Mucosa of descending colon (tissue), 3 donors: ENCODE measurements around the gene PLS1. TPM values are rescaled to one million over a fixed set of nuclear protein-coding genes. Genes with fewer than 3 reads are reported as not detected.

ENCODE experiments used
- ATAC-seq: fragments of 200-7000 bp; cut with Tn5 transposase; one replicate; pipeline ENCODE4 v1.9.1; 2020; ENCODE audit warnings: mild to moderate bottlenecking, moderate library complexity
- DNase-seq, 3 donors: peaks; one replicate each; pipeline ENCODE4 v3.0.0-alpha.2; 2020
- H3K36me3 ChIP-seq: fragments of 200-600 bp; one replicate; pipeline ENCODE4 v1.8.0; 2021; ENCODE audit warnings: low read depth, mild to moderate bottlenecking
- H3K4me1 ChIP-seq: fragments of 200-600 bp; one replicate; pipeline ENCODE4 v1.8.0; 2021; ENCODE audit warnings: low read depth, mild to moderate bottlenecking
- H3K4me3 ChIP-seq: fragments of 200-600 bp; one replicate; pipeline ENCODE4 v1.8.0; 2021; ENCODE audit warnings: mild to moderate bottlenecking
- H3K9me3 ChIP-seq: fragments of 200-600 bp; one replicate; pipeline ENCODE4 v1.8.0; 2021; ENCODE audit warnings: mild to moderate bottlenecking
- CTCF ChIP-seq: fragments of 200-600 bp; IDR thresholded peaks from one replicate; pipeline ENCODE4 v1.8.0; 2022; ENCODE audit warnings: antibody characterized with exemption, mild to moderate bottlenecking
- intact Hi-C, 2 donors: fragments of 100-400 bp; cut with DNase I in 1 of 2; cut with micrococcal nuclease in 1 of 2; formaldehyde crosslinking; loops; one replicate each; pipeline versions ENCODE4 v1.11.0 to v1.11.1; 2022; cut with DNase I, micrococcal nuclease
- total RNA-seq, 3 donors: library from RNA; stranded (reverse); fragmentation: NEBNext Ultra II Directional in 2 of 3; extraction: Animal tissue kit (Norgen Biotek cat#: 25700) in 2 of 3; gene quantifications; one replicate each; pipeline versions ENCODE4 v1.2.1 to v1.2.4, GENCODE V29; 2021 to 2023
- donor health status: DM: no; HTN: no; CAD: no; lungs with moderate emphysema.
- donor health status: DM: no; HTN: no; CAD: no.
- donor health status: DM: no; HTN: yes; CAD: no.

PLS1 gene
- total RNA-seq, 3 donors from 2014 or later: 235 to 448 (median 442) TPM

- TF ChIP-seq CTCF: no peak
- intact Hi-C loops: no loop called here
- Histone ChIP-seq H3K4me3 (no peak overlapping the region), H3K9me3 (peaks cover 2% of the 10 kb centered on the region), H3K36me3 (no peaks in the 10 kb centered on the region), H3K4me1 (no peaks in the 10 kb centered on the region)
- ATAC-seq: no peak
- no peak for DNase-seq
These were observed 158.3 kb downstream of the PLS1 start for GRCh38 chr3:142754494-142754893.

Other genes starting within 250 kb of the PLS1 start
- gene XRN1, start 148.4 kb upstream of the PLS1 start, total RNA-seq: 10 to 100 TPM; 57.3 to 60.7 (median 59.4) TPM
- gene ATR, start 17.7 kb upstream of the PLS1 start, total RNA-seq: 10 to 100 TPM; 16.0 to 21.1 (median 18.1) TPM
- 10 to 100 TPM in 1 of 3 donors, 1 to 10 TPM in 1, under 1 TPM in 1; 0.87 to 11.4 (median 2.0) TPM for gene TRPC1, start 127.6 kb downstream of the PLS1 start, total RNA-seq